Liver (tissue), 9 donors: ENCODE data around the gene MRPS24. TPM values are rescaled to one million over a fixed set of nuclear protein-coding genes. Genes with fewer than 3 reads are reported as not detected.

Experiments used
- DNase-seq: peaks from one replicate; pipeline ENCODE4 v3.0.0-alpha.2; 2017; ENCODE audit warnings: low spot score
- H3K27ac ChIP-seq, 2 donors: one replicate each; pipeline ENCODE4 v1.7.0; 2013; ENCODE audit warnings: inconsistent platforms in 2 of 2, low read length in 2 of 2, control low read depth in 1 of 2, low read depth in 1 of 2, mild to moderate bottlenecking in 1 of 2
- H3K27me3 ChIP-seq, 4 donors: one replicate each; pipeline versions ENCODE4 v1.6.1 to v1.7.0; 2013; ENCODE audit warnings: low read length in 3 of 4, inconsistent platforms in 1 of 4, mild to moderate bottlenecking in 1 of 4, moderate library complexity in 1 of 4; ENCODE audit not compliant: control insufficient read depth in 4 of 4, insufficient read depth in 4 of 4
- H3K36me3 ChIP-seq, 4 donors: one replicate each; pipeline versions ENCODE4 v1.6.1 to v1.7.0; 2013; ENCODE audit warnings: low read length in 3 of 4, mild to moderate bottlenecking in 3 of 4, low read depth in 1 of 4, moderate library complexity in 1 of 4; ENCODE audit not compliant: control insufficient read depth in 4 of 4, insufficient read depth in 3 of 4
- H3K4me1 ChIP-seq, 4 donors: one replicate each; pipeline versions ENCODE4 v1.6.1 to v1.7.0; 2013; ENCODE audit warnings: low read length in 3 of 4, mild to moderate bottlenecking in 3 of 4, moderate library complexity in 1 of 4; ENCODE audit not compliant: control insufficient read depth in 4 of 4, insufficient read depth in 4 of 4
- H3K4me3 ChIP-seq, 3 donors: one replicate each; pipeline versions ENCODE4 v1.6.1 to v1.7.0; 2013; ENCODE audit warnings: low read length in 3 of 3, control low read depth in 1 of 3, low read depth in 1 of 3, mild to moderate bottlenecking in 1 of 3
- H3K9ac ChIP-seq, 2 donors: one replicate each; pipeline ENCODE4 v1.7.0; 2013; ENCODE audit warnings: low read length in 2 of 2, mild to moderate bottlenecking in 2 of 2, moderate library complexity in 2 of 2, control low read depth in 1 of 2, low read depth in 1 of 2
- H3K9me3 ChIP-seq, 4 donors: one replicate each; pipeline versions ENCODE4 v1.6.1 to v1.7.0; 2013; ENCODE audit warnings: low read length in 3 of 4; ENCODE audit not compliant: control insufficient read depth in 4 of 4
- HNF4A ChIP-seq, 2 donors: conservative IDR thresholded peaks; 2 replicates each; pipeline ENCODE4 v1.6.1; 2016; ENCODE audit warnings: antibody characterized with exemption in 2 of 2, mild to moderate bottlenecking in 2 of 2
- HNF4G ChIP-seq: IDR thresholded peaks from 2 replicates; pipeline ENCODE4 v1.6.1; 2016; ENCODE audit warnings: antibody characterized with exemption
- JUND ChIP-seq, 2 donors: IDR thresholded peaks; 2 replicates each; pipeline ENCODE4 v1.6.1; 2016; ENCODE audit warnings: antibody characterized with exemption in 2 of 2
- RAD21 ChIP-seq, 2 donors: IDR thresholded peaks; 2 replicates each; pipeline ENCODE4 v1.6.1; 2016; ENCODE audit warnings: antibody characterized with exemption in 2 of 2, mild to moderate bottlenecking in 2 of 2
- REST ChIP-seq: IDR thresholded peaks from 2 replicates; pipeline ENCODE4 v1.6.1; 2016; ENCODE audit warnings: antibody characterized with exemption, mild to moderate bottlenecking
- ZBTB33 ChIP-seq: IDR thresholded peaks from 2 replicates; pipeline ENCODE4 v1.6.1; 2016; ENCODE audit warnings: antibody characterized with exemption
- WGBS: extraction: QIAGEN DNeasy Blood & Tissue Kit; methylation state at CpG from one replicate; pipeline ENCODE4 v1.1.7; 2013; 5-methylcytosine and 5-hydroxymethylcytosine counted together
- polyA plus RNA-seq, 2 donors: library from polyadenylated mRNA; stranded (reverse) in 1 of 2; unstranded in 1 of 2; fragments of 200-250 nt in 1 of 2; fragments of >200 nt in 1 of 2; fragmentation: Nextera tagmentation in 1 of 2; extraction: Ambion mirVana in 1 of 2; gene quantifications; one replicate each; pipeline versions ENCODE4 v1.2.1 to v1.2.3, GENCODE V29; 2013 to 2015
- total RNA-seq, 2 donors: library from RNA; depleted of rRNA; stranded (reverse); fragments of >200 nt; gene quantifications; one replicate each; pipeline ENCODE4 v1.2.3, GENCODE V29; 2014
- TF ChIP-seq, protein P1 (sequence below): IDR thresholded peaks from 2 replicates; pipeline ENCODE4 v1.6.1; 2016; ENCODE audit warnings: antibody characterized with exemption
- TF ChIP-seq, protein P2 (sequence below): fragments of 150-350 bp; IDR thresholded peaks from 2 replicates; pipeline ENCODE4 v1.5.1; 2017; ENCODE audit warnings: improper control_type of control experiment, low read depth, low read length; ENCODE audit not compliant: missing input control
- donor health status: healthy.
- donor health status: healthy.
- donor health status: healthy.
- donor health status: healthy.
- donor health status: healthy.

Gene MRPS24
- total and polyA plus RNA-seq, 4 donors, result 38.7 to 177 (median 82.3) TPM

- H3K36me3 ChIP-seq, result peaks cover 9 to 56% (median 33%) of the 10 kb centered on the region in 4 donors
- no peaks in the 10 kb centered on the region for H3K27me3 ChIP-seq
- DNase-seq, result no peak
- no peaks in the 10 kb centered on the region for H3K9me3 ChIP-seq
- no peak for TF ChIP-seq JUND (IDR thresholded peaks at IDR 0.05)
- TF ChIP-seq, protein P1, sequence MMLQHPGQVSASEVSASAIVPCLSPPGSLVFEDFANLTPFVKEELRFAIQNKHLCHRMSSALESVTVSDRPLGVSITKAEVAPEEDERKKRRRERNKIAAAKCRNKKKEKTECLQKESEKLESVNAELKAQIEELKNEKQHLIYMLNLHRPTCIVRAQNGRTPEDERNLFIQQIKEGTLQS, result no peak
- TF ChIP-seq HNF4G, result no peak
- H3K27ac ChIP-seq, result no peak overlapping the region
- H3K4me1 ChIP-seq, result peaks cover 5 to 14% (median 11%) of the 10 kb centered on the region in 4 donors
- H3K4me3 ChIP-seq, result no peak overlapping the region
- 87% methylated on average over 5 of the region's 5 CpGs for WGBS
- H3K9ac ChIP-seq, result no peak overlapping the region
Observed at GRCh38 chr7:43880596-43880995, 11.3 kb upstream of the MRPS24 start.

DNA sequence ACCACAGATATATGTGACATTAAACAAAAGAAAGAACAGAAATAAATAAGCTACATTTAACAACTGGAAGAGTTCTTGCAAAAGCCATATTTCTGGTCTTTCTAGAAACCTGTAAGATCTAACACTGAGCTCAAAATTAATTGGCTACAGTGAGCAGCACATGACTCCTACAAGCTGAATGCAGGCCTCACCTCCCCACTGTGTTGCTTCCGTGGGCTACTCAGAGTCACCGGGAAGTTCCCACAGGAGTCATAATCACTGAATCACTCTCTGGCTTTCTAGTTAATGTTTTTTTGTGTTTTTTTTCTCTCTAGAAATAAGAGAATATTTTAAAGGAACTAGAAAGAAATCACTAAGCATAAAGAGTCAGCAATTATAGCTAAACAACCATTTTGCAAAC lies 10.2 kb upstream of the MRPS24 start:
- Histone ChIP-seq H3K9me3 (no peaks in the 10 kb centered on the region), H3K36me3 (peaks cover 9 to 56% (median 35%) of the 10 kb centered on the region in 4 donors), H3K27ac (no peak overlapping the region)

GRCh38 chr7:43878867-43879266 lies 9.6 kb upstream of the MRPS24 start:
- peaks cover 5 to 14% (median 11%) of the 10 kb centered on the region in 4 donors for H3K4me1 ChIP-seq
- peaks cover 9 to 52% (median 32%) of the 10 kb centered on the region in 4 donors for H3K36me3 ChIP-seq
- TF ChIP-seq REST (no peak), ZBTB33 (no peak)
- TF ChIP-seq, protein P1, result no peak
- TF ChIP-seq, protein P2, sequence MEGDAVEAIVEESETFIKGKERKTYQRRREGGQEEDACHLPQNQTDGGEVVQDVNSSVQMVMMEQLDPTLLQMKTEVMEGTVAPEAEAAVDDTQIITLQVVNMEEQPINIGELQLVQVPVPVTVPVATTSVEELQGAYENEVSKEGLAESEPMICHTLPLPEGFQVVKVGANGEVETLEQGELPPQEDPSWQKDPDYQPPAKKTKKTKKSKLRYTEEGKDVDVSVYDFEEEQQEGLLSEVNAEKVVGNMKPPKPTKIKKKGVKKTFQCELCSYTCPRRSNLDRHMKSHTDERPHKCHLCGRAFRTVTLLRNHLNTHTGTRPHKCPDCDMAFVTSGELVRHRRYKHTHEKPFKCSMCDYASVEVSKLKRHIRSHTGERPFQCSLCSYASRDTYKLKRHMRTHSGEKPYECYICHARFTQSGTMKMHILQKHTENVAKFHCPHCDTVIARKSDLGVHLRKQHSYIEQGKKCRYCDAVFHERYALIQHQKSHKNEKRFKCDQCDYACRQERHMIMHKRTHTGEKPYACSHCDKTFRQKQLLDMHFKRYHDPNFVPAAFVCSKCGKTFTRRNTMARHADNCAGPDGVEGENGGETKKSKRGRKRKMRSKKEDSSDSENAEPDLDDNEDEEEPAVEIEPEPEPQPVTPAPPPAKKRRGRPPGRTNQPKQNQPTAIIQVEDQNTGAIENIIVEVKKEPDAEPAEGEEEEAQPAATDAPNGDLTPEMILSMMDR, result no peak
- no peaks in the 10 kb centered on the region for H3K27me3 ChIP-seq
- H3K27ac ChIP-seq, result no peak overlapping the region
- 85% methylated on average over 5 of the region's 5 CpGs for WGBS
- H3K4me3 ChIP-seq, result no peak overlapping the region
- DNase-seq, result no peak
- no peak overlapping the region for H3K9ac ChIP-seq
- no peaks in the 10 kb centered on the region for H3K9me3 ChIP-seq

More for the DNA sequence above, 10.2 kb upstream of the MRPS24 start:
- peaks cover 5 to 14% (median 11%) of the 10 kb centered on the region in 4 donors for H3K4me1 ChIP-seq
- no peak for DNase-seq
- H3K9ac ChIP-seq, result no peak overlapping the region
- H3K27me3 ChIP-seq, result no peaks in the 10 kb centered on the region
- TF ChIP-seq RAD21 (IDR thresholded peaks at IDR 0.05) (no peak), HNF4A (conservative IDR thresholded peaks at IDR 0.05) (no peak)
- H3K4me3 ChIP-seq, result no peak overlapping the region
- WGBS, result 91% methylated on average over 2 of the region's 2 CpGs
